ENCODE measurements around the gene VAMP1. TPM values are rescaled to one million over a fixed set of nuclear protein-coding genes. Genes with fewer than 3 reads are reported as not detected.

Gene VAMP1
- polyA plus RNA-seq, 2 donors: 4.3 to 6.6 TPM

DNA sequence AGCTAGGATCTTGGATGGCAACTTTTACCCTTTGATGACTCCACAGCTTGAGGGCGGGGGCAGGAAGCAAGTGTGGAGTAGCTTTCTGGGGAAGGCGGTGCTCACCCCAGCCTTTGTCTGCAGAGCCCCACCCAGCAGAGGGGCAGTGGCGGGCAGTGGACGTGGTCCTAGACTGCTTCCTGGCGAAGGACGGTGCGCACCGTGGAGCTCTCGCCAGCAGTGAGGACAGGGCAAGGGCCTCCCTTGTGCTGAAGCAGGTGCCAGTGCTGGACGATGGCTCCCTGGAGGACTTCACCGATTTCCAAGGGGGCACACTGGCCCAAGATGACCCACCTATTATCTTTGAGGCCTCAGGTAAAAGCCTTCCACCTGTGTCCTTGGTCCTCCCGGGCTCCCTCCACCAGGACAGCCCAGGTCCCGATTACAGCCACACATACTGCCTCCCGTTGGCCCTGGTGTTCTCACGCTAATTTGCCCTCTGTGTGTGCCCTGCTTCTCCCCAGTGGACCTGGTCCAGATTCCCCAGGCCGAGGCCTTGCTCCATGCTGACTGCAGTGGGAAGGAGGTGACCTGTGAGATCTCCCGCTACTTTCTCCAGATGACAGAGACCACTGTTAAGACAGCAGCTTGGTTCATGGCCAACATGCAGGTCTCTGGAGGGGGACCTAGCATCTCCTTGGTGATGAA, 17.4 kb downstream of the VAMP1 start:
- WGBS, 2 donors: 36 to 37% methylated on average over 17 of the region's 17 CpGs

GRCh38 chr12:6452245-6452943, 18.1 kb downstream of the VAMP1 start:
- Histone ChIP-seq H3K36me3 (ENCODE audit: control insufficient read depth in 2 of 2, insufficient read depth in 2 of 2, low read length in 1 of 2) (peaks cover 0 to 11% of the 10 kb centered on the region in 2 donors), H3K9me3 (ENCODE audit: control insufficient read depth in 2 of 2, insufficient read depth in 1 of 2, low read depth in 1 of 2, low read length in 1 of 2) (no peaks in the 10 kb centered on the region), H3K27ac (ENCODE audit: low read depth in 2 of 2, low read length in 1 of 2) (peak overlapping the region; percentile 97 to 98), H3K4me1 (ENCODE audit: control insufficient read depth in 2 of 2, insufficient read depth in 2 of 2, low read length in 1 of 2) (peaks cover 2 to 17% of the 10 kb centered on the region in 2 donors), H3K4me3 (ENCODE audit: low read depth in 1 of 2, low read length in 2 of 2) (peak overlapping the region; percentile 65 to 82), H3K27me3 (ENCODE audit: control insufficient read depth in 1 of 2, insufficient read depth in 2 of 2, low read length in 2 of 2) (no peaks in the 10 kb centered on the region)
- 3 to 6% methylated on average over 9 of the region's 9 CpGs for WGBS, 2 donors

More for the DNA sequence above, 17.4 kb downstream of the VAMP1 start:
- Histone ChIP-seq H3K4me1 (ENCODE audit: control insufficient read depth in 2 of 2, insufficient read depth in 2 of 2, low read length in 1 of 2) (peaks cover 2 to 17% of the 10 kb centered on the region in 2 donors), H3K9me3 (ENCODE audit: control insufficient read depth in 2 of 2, insufficient read depth in 1 of 2, low read depth in 1 of 2, low read length in 1 of 2) (no peaks in the 10 kb centered on the region), H3K36me3 (ENCODE audit: control insufficient read depth in 2 of 2, insufficient read depth in 2 of 2, low read length in 1 of 2) (peaks cover 3 to 16% of the 10 kb centered on the region in 2 donors), H3K27ac (ENCODE audit: low read depth in 2 of 2, low read length in 1 of 2) (peak overlapping the region; percentile 97 to 98), H3K4me3 (ENCODE audit: low read depth in 1 of 2, low read length in 2 of 2) (peak overlapping the region; percentile 65 to 82), H3K27me3 (ENCODE audit: control insufficient read depth in 1 of 2, insufficient read depth in 2 of 2, low read length in 2 of 2) (no peaks in the 10 kb centered on the region)

DNA sequence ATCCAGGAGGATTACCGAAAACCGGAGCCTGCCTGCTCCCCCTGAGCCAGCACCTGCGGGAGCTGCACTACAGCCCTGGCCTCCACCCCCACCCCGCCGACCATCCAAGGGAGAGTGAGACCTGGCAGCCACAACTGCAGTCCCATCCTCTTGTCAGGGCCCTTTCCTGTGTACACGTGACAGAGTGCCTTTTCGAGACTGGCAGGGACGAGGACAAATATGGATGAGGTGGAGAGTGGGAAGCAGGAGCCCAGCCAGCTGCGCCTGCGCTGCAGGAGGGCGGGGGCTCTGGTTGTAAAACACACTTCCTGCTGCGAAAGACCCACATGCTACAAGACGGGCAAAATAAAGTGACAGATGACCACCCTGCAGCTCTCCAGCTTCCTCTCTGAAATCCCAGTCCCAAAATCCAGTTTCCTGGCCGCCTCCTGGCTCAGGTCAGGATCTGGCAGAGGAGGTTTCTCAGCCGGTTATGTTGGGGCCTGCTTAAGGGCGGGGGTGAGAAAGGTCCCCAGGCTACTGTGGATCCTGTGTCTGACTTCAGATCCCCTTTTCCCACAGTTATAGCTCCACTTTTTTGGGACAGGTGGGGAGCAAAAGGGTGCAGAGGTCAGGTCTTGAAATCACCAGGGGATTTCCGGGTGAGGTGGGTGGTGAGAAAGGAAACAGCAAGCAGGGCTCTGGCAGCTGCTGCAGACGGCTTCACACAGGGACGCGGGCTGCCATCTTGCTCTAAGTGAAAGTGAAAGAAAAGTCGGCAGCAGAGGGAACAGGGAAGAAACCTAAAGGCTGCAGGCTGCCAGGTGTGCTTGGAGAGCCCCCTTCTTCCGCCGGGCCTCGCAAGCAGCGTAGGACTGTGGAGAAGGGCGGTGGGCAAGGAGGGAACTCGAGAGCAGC, 18.9 kb downstream of the VAMP1 start, which contains the start of gene TAPBPL:
TSS of gene TAPBPL (plus strand) at position 695 of the 897 bp plus-strand sequence. CDS start 207 bp downstream, outside the sequence.
- peak within 1 kb of the TSS; percentile 65 to 82 for H3K4me3 ChIP-seq (ENCODE audit: low read depth in 1 of 2, low read length in 2 of 2)
- no peaks in the 10 kb centered on the region for H3K9me3 ChIP-seq (ENCODE audit: control insufficient read depth in 2 of 2, insufficient read depth in 1 of 2, low read depth in 1 of 2, low read length in 1 of 2)
- peak within 1 kb of the TSS; percentile 97 to 98 for H3K27ac ChIP-seq (ENCODE audit: low read depth in 2 of 2, low read length in 1 of 2)
- peaks cover 0 to 7% of the 10 kb centered on the region in 2 donors for H3K36me3 ChIP-seq (ENCODE audit: control insufficient read depth in 2 of 2, insufficient read depth in 2 of 2, low read length in 1 of 2)
- WGBS, 2 donors: 0 to 1% methylated on average over 27 of the region's 27 CpGs
- peaks cover 2 to 17% of the 10 kb centered on the region in 2 donors for H3K4me1 ChIP-seq (ENCODE audit: control insufficient read depth in 2 of 2, insufficient read depth in 2 of 2, low read length in 1 of 2)
- no peaks in the 10 kb centered on the region for H3K27me3 ChIP-seq (ENCODE audit: control insufficient read depth in 1 of 2, insufficient read depth in 2 of 2, low read length in 2 of 2)

DNA sequence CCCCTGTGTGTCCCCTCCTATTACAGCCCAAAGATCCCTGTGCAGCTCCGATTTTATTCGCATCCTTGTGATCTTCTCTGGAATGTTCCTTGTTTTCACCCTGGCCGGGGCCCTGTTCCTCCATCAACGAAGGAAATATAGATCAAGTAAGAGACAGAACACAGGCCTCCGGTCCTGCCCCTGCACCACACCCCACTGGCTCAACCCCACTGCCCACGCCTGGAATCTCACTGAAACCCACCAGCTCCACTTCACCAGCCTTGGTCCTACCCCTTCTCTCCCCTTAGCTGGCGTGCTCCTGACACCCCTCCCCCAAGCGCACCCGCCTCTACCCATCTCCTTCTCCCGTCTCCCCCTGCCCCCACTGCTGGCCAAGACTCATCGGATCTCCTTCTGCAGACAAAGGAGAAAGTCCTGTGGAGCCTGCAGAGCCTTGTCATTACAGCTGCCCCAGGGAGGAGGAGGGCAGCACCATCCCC, 19.6 kb downstream of the VAMP1 start:
- Histone ChIP-seq H3K9me3 (ENCODE audit: control insufficient read depth in 2 of 2, insufficient read depth in 1 of 2, low read depth in 1 of 2, low read length in 1 of 2) (no peaks in the 10 kb centered on the region), H3K27ac (ENCODE audit: low read depth in 2 of 2, low read length in 1 of 2) (peak overlapping the region; percentile 97 to 98), H3K36me3 (ENCODE audit: control insufficient read depth in 2 of 2, insufficient read depth in 2 of 2, low read length in 1 of 2) (peaks cover 0 to 7% of the 10 kb centered on the region in 2 donors), H3K27me3 (ENCODE audit: control insufficient read depth in 1 of 2, insufficient read depth in 2 of 2, low read length in 2 of 2) (no peaks in the 10 kb centered on the region), H3K4me1 (ENCODE audit: control insufficient read depth in 2 of 2, insufficient read depth in 2 of 2, low read length in 1 of 2) (peaks cover 2 to 20% of the 10 kb centered on the region in 2 donors), H3K4me3 (ENCODE audit: low read depth in 1 of 2, low read length in 2 of 2) (peak overlapping the region; percentile 65 to 82)
- 2 to 6% methylated on average over 11 of the region's 11 CpGs for WGBS, 2 donors

DNA sequence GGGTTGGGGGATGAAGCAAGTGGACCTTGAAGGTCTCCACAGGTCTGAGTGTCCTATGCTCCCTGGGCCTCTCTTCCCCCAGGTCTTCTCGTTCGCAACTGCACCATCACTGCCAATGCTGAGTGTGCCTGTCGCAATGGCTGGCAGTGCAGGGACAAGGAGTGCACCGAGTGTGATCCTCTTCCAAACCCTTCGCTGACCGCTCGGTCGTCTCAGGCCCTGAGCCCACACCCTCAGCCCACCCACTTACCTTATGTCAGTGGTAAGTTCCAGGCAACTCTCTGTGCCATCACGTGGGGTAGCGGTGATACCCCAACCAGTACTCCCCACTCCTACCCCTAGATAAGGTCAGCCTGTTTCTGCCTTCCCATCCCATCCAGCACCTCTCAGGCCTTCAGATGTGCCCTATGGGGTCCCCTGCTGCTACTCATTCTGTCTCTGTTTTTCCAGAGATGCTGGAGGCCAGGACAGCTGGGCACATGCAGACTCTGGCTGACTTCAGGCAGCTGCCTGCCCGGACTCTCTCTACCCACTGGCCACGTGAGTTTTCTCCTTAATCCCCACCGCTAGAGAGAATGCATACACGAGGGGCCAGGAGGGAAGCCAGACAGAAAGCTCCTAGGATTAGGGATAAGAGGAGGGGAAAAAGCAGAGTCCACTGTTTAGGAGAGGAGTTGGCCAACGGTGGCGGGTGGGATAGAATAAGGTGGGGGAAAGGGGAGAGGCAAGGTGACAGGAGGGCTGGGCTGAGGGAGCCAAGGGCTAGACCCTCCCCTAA, 20.2 kb downstream of the VAMP1 start:
- Histone ChIP-seq H3K36me3 (ENCODE audit: control insufficient read depth in 2 of 2, insufficient read depth in 2 of 2, low read length in 1 of 2) (peaks cover 0 to 11% of the 10 kb centered on the region in 2 donors), H3K27ac (ENCODE audit: low read depth in 2 of 2, low read length in 1 of 2) (peak overlapping the region; percentile 97 to 98), H3K4me3 (ENCODE audit: low read depth in 1 of 2, low read length in 2 of 2) (peak overlapping the region; percentile 65 to 82), H3K27me3 (ENCODE audit: control insufficient read depth in 1 of 2, insufficient read depth in 2 of 2, low read length in 2 of 2) (no peaks in the 10 kb centered on the region), H3K9me3 (ENCODE audit: control insufficient read depth in 2 of 2, insufficient read depth in 1 of 2, low read depth in 1 of 2, low read length in 1 of 2) (no peaks in the 10 kb centered on the region), H3K4me1 (ENCODE audit: control insufficient read depth in 2 of 2, insufficient read depth in 2 of 2, low read length in 1 of 2) (peaks cover 2 to 20% of the 10 kb centered on the region in 2 donors)
- WGBS, 2 donors: 67 to 68% methylated on average over 15 to 16 of the region's 16 CpGs

GRCh38 chr12:6444704-6445688, 25.5 kb downstream of the VAMP1 start, which contains the start of gene CD27:
Gene CD27 (plus strand): TSS chr12:6444955. CDS start chr12:6445096, 141 bp downstream.
- peaks cover 0 to 4% of the 10 kb centered on the region in 2 donors for H3K36me3 ChIP-seq (ENCODE audit: control insufficient read depth in 2 of 2, insufficient read depth in 2 of 2, low read length in 1 of 2)
- peak within 1 kb of the TSS; percentile 19 to 20 for H3K4me3 ChIP-seq (ENCODE audit: low read depth in 1 of 2, low read length in 2 of 2)
- H3K4me1 ChIP-seq (ENCODE audit: control insufficient read depth in 2 of 2, insufficient read depth in 2 of 2, low read length in 1 of 2): peaks cover under 1 to 4% of the 10 kb centered on the region in 2 donors
- peak within 1 kb of the TSS; percentile 17 to 29 for H3K27ac ChIP-seq (ENCODE audit: low read depth in 2 of 2, low read length in 1 of 2)
- WGBS, 2 donors: 82 to 87% methylated on average over 16 of the region's 16 CpGs
- no peaks in the 10 kb centered on the region for H3K27me3 ChIP-seq (ENCODE audit: control insufficient read depth in 1 of 2, insufficient read depth in 2 of 2, low read length in 2 of 2)
- no peaks in the 10 kb centered on the region for H3K9me3 ChIP-seq (ENCODE audit: control insufficient read depth in 2 of 2, insufficient read depth in 1 of 2, low read depth in 1 of 2, low read length in 1 of 2)

DNA sequence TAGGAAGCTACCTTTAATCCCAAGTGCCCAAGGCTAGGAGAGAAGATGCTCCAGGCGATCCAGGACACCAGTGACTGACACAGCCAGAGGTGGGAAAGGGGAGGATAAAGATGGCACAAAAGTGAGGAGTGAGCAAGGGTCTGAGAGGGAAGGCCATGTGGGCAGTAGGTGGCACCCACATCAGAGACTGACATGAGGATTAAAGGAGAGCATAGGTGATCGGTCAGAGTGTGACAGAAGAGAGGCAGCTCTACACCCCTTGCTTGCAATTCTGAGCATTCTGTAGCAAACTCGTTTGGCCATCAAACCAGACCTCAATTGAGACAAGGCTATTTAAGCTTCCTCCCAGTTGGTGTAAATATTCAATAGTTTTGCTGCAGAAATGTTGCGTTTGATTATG, 26.4 kb downstream of the VAMP1 start:
- 76 to 82% methylated on average over 4 of the region's 4 CpGs for WGBS, 2 donors
- no peak overlapping the region for H3K27ac ChIP-seq (ENCODE audit: low read depth in 2 of 2, low read length in 1 of 2)
- peaks cover 0 to 3% of the 10 kb centered on the region in 2 donors for H3K4me1 ChIP-seq (ENCODE audit: control insufficient read depth in 2 of 2, insufficient read depth in 2 of 2, low read length in 1 of 2)
- no peaks in the 10 kb centered on the region for H3K9me3 ChIP-seq (ENCODE audit: control insufficient read depth in 2 of 2, insufficient read depth in 1 of 2, low read depth in 1 of 2, low read length in 1 of 2)
- no peaks in the 10 kb centered on the region for H3K27me3 ChIP-seq (ENCODE audit: control insufficient read depth in 1 of 2, insufficient read depth in 2 of 2, low read length in 2 of 2)
- H3K36me3 ChIP-seq (ENCODE audit: control insufficient read depth in 2 of 2, insufficient read depth in 2 of 2, low read length in 1 of 2): peaks cover 3 to 7% of the 10 kb centered on the region in 2 donors
- no peak overlapping the region for H3K4me3 ChIP-seq (ENCODE audit: low read depth in 1 of 2, low read length in 2 of 2)

All from esophagus (tissue), 2 donors.